HG02678 (cell line): Measurements from ENCODE around the gene CETN2.
"Not testable (repeated sequence)": the region's sequence is repeated elsewhere in the genome, so short reads cannot be mapped to it uniquely, and the experiment has no call there.

Experiments used
- ATAC-seq: cut with Tn5 transposase; IDR thresholded peaks from one replicate; pipeline ENCODE4 v1.9.1; 2021; ENCODE audit warnings: mild to moderate bottlenecking, moderate library complexity; ENCODE audit not compliant: unreplicated experiment

CETN2 gene

DNA sequence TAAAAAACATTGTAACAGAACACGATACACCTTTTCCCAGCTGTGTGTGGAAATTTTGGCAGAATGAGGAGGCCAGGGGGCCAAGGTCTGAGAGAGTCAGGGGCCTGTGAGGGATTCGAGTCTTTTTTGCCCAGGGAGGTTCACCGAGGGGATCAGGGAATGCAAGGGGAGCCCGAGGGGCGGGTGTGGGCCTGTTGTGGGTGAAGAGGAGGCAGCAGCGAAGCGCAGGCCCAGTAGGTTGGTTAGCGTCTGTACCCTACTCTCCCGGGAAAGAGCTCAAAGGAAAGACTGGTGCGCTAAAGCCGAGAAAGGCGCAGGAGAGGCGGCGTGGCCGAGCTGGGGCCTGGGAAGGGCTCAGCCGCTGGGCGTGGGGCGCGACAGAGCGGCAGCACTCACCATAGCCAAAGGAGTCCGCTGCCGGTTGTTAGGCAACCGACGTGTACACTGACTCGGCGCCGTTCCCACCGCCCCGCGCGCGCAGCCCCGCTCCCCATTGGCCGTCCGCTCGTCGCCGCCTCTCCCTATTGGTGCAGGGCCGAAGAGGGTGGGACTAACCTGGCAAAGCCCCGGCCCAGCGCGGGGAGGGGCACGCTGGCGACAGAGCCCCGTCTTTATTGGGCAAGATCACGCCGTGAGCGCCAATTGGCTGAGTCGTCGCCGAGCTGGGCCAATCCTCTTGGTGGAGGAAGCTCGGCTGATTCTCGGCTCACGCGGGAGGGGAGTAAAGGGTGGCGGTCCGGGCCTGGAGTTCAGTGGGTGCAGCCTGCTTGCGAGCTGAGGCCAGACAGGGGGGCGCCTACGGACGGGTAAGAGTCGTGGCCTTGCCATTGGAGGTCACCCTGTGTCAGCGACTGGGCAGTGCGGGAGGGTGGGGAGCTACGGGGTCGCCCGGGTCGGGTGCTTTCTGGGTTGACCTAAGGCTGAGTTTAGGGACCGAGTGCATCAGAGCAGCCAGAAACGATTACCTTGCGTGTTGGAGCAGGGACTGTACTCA, at the start of gene CETN2, which contains the start of gene NSDHL:
Gene CETN2, minus strand, starts transcription at position 446 of the 994 bp plus-strand sequence. Its CDS starts 47 bp downstream, at position 399.
Gene NSDHL, plus strand, starts transcription at position 752 of the 994 bp plus-strand sequence. CDS start 15,262 bp downstream, outside the sequence.
- peak; percentile 99 for ATAC-seq

DNA sequence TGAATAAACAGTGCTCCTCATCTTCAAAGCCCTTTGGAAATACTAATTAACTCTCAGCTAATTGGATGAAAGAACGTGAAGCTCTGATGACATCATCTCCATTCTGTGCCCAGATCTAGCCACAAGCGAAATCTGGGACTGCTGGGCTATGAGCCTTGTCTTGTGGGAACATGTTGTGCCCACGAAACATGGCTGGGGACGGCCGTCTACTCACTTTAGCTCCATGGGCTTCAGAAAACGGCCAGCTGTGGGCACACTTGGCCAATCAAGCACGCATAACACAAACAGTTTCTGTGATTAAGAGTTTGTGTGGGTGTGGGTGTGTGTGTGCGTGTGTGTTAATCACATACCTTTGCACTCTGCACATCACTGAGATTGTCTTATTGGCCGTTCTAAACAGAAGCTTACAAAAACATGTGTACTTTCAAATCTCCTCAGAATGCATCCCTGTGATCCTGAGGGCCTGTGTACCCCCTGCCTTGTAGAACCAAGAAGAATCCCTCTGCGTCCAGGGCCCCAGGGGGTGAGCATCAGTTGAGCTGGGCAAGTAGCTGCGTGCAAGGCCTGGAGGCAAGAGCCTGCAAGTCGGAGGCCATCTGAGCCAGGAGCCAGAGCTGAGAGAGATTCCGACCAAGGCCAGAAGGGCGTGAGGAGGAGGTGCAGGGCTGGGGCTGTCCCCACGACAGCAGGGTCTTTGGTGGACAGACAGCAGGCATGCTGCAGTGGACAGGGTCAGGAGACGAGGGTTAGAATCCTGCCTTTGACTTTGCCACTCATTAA, 48.6 kb upstream of the CETN2 start:
- no peak for ATAC-seq

DNA sequence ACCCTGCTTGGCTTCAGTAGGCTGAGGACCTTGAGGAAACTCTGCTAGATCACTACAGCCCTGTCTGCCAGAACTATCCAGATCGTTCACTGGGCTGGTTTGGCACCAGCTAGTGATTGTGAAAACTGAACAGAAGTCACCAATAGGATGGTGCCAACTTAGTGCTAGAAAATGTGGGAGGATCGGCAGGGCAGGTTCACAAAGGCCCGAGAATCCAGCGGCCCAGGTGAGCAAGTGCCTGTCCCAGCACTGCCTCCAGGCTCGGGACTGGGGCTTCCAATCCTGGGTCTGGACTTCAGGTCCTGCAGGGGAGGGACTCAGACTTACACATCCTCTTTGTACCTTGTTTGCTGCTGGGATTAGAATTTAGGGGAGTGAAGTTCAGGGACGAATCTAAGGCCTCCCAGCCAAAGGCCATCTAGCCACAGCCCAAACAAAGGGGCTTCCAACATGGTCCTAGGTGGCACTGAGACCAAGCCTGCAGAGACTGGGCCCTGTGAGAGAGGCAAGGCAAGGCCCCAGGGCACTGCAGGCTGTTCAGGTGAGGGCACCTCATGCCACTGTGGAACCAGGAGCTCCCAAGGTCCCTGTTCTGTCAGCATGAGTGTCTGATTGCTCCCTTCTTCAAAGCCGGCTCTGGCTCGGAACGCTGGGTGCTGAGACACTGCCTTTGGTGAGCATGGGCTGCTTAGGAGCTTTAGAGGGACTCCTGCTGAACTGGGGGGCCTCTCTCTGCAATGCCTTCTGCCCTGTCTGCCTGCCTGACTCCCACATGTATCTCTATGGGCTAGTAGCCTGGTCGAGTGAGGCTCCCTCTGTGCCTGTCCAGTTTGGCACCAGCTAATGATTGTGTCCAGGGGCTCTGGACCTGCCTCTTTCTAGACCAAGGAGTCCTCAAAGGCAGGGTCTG, 46.6 kb upstream of the CETN2 start:
- ATAC-seq = no peak

DNA sequence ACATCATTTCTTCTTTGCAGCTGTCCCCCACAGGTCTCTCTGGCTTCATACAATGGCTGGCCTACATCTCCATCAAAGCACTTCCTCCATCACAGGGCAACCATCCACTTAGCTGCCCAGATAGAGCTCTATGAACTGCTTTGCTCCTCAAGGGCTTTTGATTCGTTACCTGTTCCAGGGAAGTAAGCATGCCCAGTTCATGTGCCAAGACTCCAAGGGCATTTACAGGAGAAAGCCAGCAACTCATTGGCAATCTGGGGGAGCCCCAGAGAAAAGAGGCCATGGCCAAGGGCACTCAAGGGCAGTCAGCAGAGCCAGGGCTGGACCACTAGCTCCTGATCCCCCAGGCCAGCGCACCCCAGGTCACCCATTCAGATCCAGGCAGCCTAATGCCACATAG, 42.8 kb upstream of the CETN2 start:
- ATAC-seq = no peak

DNA sequence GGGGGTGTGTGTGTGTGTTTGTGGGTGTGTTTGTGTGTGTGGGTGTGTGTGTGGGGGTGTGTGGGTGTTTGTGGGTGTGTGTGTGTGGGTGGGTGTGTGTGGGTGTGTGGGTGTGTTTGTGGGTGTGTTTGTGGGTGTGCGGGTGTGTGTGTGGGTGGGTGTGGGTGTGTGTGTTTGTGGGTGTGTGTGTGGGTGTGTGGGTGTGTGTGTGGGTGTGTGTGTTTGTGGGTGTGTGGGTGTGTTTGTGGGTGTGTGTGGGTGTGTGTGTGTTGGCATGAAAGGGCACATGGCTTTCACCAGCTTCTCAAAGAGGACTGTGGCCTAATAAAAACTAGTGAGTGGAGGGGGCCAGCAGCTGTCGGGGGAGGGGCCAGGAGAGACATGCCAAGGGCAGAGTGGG, 42.0 kb upstream of the CETN2 start:
- ATAC-seq = no peak

DNA sequence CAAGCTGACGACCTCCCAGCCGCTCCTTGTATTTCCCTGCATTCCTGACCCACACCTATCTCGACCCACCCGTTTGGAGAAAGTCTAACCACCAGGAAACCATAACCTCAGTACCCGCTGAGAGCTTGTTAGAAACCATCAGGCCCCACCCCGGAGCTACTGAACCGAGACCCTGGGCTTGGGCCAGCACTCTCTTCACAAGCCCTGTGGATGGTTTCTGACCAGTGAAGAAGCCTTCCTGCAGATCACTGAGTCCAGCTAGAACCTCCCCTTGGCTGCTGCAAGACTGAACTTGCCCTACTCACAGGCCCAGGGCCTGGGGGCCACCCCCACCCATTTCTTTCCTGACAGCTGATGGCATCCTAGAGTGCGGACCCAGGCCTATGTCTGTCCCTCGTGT, 40.7 kb upstream of the CETN2 start:
- ATAC-seq = no peak

DNA sequence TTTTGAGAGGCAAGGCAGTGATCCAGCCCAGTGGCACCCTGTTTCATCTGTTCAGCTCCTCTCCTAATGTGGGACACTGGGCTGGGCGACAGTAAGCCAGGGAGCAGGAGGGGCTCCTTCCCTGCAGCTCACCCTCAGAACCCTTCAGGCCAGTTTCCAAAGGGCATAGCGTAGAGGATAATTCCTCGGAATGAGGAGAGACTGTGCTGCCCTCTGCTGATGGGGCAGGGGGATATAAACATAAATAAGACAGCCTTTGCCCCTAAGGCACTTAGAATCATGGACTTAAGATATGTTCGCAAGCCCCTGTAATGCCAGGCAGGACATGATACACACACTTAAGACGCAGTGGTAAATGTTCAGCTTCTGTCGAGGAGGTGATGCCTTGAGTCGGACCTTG, 39.4 kb upstream of the CETN2 start:
- no peak for ATAC-seq

DNA sequence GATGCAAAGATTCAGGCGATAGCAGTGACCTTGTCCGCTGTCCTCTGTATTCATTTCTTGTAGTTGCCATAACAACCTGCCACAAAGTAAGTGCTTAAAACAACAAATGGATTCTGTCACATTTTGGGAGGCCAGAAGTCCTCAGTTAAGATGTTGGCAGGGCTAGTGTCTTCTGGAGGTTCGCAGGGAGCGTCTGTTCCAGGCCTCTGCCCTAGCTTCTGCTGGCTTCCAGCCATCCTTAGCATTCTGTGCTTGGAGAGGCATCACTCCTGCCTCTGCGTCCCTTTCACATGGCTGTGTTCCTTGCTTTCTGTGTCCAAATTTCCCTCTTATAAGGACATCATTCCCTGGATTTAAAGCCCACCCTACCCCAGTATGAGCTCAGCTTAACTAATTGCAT, 35.8 kb upstream of the CETN2 start:
- no peak for ATAC-seq

DNA sequence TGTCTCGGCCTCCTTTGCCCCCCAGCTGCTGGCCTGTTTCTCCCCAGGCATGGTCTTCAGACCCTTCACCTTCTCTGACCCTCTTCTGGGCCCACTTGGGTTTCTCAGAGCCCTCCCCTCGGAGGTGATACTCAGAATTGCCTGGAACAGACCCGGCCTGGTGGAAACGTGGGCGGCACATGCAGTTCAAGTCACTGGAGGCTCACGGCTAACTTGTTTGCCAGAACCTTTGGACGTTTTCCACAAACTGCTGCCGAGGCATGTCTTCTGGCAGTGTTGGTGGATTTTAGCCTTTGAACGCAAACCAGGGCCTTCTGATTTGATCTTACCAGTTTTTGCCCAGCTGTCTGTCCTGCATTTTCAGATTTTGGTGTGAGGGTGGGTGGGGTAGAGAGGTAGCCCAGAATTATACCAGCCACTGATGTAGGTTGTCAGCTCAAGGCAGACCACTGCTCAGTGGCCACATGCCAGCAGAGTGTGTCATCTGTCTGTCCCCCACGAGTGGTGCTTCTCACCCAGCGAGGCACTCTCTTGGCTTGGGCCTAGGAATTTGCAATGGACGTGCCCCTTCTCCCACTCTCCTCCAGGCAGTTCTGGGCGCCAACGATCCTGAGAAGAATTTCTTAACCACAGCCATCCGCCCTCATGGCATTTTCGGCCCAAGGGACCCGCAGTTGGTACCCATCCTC, 34.8 kb upstream of the CETN2 start:
- ATAC-seq = no peak

DNA sequence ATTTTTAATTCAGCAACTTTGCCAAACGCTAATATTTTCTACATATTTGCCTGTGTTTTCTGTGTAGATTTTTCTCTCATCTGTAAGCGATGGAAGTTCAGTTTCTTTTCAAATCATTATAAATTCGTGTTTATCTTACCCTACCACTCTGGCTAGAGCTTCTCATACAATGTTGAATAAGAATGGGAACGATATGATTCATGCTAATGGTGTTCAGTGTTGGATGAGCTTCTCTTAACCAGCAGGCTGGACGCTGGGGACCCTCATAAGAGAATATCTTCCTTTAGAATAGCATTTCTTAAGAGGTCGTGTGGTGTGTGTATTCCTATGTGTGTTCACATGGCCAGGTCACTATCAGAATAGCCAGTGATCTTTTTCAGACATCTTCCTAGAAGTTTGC, 31.3 kb upstream of the CETN2 start:
- ATAC-seq = no peak

DNA sequence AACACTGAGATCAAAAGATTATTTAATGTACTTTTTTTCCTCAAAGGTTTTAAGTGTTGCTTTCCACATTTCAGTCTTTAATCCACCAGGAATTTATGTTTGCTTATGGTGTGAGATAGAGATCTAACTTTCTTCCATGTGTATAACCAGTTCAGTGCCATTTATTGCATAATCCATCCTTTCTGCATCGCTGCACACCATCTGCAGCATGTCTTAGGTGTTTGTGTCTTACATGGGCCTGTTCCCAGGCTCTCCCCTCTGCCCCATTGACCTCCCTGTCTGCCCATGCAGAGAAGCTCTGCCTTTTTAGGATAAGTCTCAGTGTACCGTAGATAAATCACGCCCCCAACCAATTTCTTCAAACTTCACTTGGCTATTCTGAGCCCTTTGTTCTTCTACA, 30.6 kb upstream of the CETN2 start:
- no peak for ATAC-seq

DNA sequence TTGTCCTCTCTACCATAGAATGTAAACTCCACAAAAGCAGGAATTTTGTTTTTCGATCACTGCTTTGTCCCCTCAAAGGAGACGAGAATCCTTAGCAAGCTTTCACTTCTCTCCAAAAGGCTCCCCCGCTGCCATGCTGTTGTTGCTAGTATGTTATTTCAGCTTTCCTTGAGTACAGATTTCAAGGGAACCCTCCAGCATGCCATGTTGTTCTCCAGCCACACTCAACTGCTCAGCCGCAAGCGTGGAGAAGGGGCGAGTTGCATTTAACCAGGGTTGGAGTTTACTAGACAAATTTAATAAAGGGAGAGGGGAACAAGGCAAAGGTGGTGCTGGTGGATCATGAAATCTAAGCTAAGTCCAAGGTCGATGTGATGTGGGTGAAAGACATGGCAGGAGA, 23.4 kb upstream of the CETN2 start:
- no peak for ATAC-seq

DNA sequence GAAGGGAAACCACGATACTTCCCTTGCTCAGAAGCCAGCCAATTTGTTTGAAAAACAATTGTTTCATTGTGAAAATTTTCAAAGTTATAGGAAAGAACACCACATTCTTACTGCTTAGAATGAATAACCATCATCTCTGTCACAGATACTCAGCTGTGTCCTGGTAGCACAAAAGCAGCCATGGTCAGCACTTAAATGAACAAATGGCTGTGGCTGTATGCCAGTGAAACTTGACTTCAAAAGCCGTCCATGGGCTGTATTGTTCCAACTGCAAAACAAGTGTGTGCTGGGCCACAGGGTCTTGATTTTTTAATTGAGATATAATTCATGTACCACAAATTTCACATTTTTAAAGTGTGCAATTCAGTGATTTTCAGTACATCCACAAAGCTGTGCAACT, 19.9 kb upstream of the CETN2 start:
- no peak for ATAC-seq

DNA sequence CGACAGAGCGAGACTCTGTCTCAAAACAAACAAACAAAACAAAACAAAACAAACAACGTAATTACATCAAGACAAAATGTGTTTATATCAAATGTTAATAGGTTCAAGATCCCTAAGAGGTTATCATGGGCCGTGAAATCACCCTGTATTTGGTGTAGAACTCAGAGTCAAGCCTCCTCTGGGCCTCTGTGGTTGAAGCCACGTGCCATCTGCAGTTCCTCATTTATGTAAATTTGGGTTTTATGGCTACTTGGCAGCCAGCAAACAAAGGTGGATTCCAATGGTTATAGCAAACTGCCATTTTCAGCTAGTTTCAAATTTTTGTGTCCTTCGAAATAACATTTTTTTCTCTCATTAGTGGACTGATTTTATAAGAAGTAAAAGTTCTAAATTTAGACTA, 16.7 kb upstream of the CETN2 start:
- ATAC-seq = no peak

DNA sequence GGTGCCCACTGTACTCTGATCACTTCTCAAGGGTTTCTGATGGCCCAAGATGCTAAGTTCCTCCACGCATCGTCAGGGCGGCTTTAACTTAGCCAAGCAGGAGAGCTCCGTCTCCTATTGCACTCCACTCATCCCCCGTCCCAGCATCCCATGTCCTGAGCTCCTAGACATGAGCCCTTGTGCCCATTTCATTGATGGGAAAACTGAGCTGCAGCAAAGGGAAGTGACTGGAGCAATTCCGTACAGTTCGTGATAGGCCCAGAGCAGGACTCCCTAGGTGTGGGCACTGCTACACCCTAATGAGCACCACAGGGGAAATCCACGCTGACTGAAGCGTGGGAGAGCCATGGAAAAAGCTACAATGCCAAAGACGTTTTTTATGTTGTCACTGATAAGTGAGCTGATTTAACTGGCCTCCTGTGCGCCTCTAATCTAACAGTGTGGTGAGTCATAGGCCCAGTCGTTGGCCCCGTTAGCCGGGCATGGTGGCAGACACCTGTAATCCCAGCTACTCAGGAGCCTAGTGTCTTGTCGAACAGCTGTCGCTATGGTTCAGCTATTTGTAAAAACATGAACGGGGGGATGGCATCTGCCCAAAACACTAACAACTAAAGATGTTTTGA, 15.2 kb upstream of the CETN2 start:
- no peak for ATAC-seq

DNA sequence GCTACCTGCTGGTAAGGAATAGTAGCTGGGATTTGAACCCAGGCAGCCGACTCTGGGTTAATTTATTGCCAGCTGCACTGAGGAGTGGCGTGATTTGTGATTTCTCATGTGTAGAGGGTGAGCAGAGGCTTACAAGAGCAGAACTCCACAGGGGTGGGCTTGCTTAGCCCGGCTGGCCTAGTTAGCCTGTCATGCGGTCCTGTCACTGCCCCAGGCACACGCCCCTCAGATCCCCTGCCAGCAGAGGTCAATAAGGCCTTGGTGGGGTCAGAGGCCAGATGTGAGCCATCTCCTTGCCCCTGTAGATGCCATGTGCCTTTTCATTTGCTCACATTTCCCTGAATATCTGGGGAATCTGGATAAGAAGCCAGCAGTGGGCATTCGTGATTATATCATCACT, 13.7 kb upstream of the CETN2 start:
- ATAC-seq = no peak

DNA sequence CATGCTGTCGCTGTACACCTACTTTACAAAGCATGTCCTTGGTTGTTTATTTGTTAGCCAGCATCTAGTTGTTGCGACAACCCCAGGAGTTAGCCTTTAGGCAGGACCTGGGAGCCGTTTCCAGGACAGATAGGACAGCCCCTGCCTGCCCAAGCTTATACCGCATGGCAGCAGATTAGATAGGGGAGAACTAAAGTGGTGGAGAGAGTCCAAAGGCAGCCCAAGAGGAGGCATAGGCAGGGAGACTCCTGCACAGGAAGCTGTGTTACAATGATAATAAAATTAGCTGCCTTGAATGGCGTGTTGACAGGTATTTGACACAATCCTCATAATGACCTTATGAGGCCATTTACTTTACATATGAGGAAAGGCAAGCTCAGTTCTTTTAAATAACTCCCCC, 13.3 kb upstream of the CETN2 start:
- no peak for ATAC-seq

DNA sequence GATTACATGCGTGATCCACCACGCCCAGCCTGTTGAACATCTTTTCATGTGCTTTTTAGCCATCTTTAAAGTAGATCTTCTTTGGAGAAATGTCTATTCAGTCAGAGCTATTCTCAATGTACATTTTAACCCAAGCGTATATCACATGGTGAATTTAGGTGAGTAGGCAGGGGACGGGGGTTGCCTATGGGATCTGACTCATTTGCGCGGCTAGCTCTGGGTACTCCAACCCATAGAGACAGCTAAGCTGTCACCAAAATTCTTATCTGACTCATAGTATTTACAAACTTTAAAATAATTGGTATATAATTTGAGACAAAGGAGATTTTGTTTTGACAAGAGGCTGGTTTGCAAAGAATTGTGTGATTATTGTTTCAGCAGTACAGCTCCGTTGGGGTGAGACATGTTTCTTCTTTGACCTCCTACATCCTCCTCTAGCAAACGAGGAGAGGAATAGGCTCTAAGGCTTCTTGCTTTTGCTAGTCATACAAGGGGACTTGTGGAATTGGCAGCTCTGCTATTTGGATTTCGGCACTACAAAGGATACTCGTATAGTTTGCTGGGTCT, 12.3 kb upstream of the CETN2 start:
- no peak for ATAC-seq

DNA sequence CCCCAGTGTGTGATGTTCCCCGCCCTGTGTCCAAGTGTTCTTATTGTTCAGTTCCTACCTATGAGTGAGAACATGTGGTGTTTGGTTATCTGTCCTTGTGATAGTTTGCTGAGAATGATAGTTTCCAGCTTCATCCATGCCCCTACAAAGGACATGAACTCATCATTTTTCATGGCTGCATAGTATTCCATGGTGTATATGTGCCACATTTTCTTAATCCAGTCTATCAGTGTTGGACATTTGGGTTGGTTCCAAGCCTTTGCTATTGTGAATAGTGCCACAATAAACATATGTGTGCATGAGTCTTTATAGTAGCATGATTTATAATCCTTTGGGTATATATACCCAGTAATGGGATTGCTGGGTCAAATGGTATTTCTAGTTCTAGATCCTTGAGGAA, 4.9 kb upstream of the CETN2 start:
- not testable (repeated sequence) for ATAC-seq
